Measurements from ENCODE around the gene CDK5RAP2. TPM values are rescaled to one million over a fixed set of nuclear protein-coding genes. Genes with fewer than 3 reads are reported as not detected.

CDK5RAP2 gene
- total RNA-seq, 1 donor from 2014 or later = 48.2 TPM

- intact Hi-C loops (cut with DNase I) = no loop called here
- no peak for DNase-seq (ENCODE audit: low spot score)
These were observed 187.3 kb downstream of the CDK5RAP2 start for GRCh38 chr9:120392711-120393110.

- DNase-seq (ENCODE audit: low spot score) = no peak
- intact Hi-C loops (cut with DNase I) = no loop called here
These were observed 187.7 kb downstream of the CDK5RAP2 start for GRCh38 chr9:120392245-120392644.

GRCh38 chr9:120391691-120392090 is 188.3 kb downstream of the CDK5RAP2 start:
- intact Hi-C loops (cut with DNase I) = no loop called here
- no peak for DNase-seq (ENCODE audit: low spot score)

- intact Hi-C loops (cut with DNase I) = no loop called here
These were observed 189.3 kb downstream of the CDK5RAP2 start for GRCh38 chr9:120390637-120391190.

GRCh38 chr9:120389867-120390266 is 190.1 kb downstream of the CDK5RAP2 start:
- intact Hi-C loops (cut with DNase I) = no loop called here
- peak; percentile 55 for DNase-seq (ENCODE audit: low spot score)

More at GRCh38 chr9:120390637-120391190, 189.3 kb downstream of the CDK5RAP2 start:
- peak; percentile 39 for DNase-seq (ENCODE audit: low spot score)

GRCh38 chr9:120389300-120389699 is 190.7 kb downstream of the CDK5RAP2 start:
- intact Hi-C loops (cut with DNase I) = no loop called here
- DNase-seq (ENCODE audit: low spot score) = no peak

- peak; percentile 74 for DNase-seq (ENCODE audit: low spot score)
- intact Hi-C loops (cut with DNase I) = no loop called here
These were observed 191.7 kb downstream of the CDK5RAP2 start for GRCh38 chr9:120388003-120388855.

- intact Hi-C loops (cut with DNase I) = no loop called here
- DNase-seq (ENCODE audit: low spot score) = peak; percentile 75
These were observed 192.5 kb downstream of the CDK5RAP2 start for GRCh38 chr9:120387257-120388002.

- intact Hi-C loops (cut with DNase I) = no loop called here
- peak; percentile 36 for DNase-seq (ENCODE audit: low spot score)
These were observed 193.4 kb downstream of the CDK5RAP2 start for GRCh38 chr9:120386390-120387131.

GRCh38 chr9:120385606-120386389 is 194.2 kb downstream of the CDK5RAP2 start:
- DNase-seq (ENCODE audit: low spot score) = peak; percentile 59
- intact Hi-C loops (cut with DNase I) = no loop called here

GRCh38 chr9:120384925-120385272 is 195.1 kb downstream of the CDK5RAP2 start:
- no peak for DNase-seq (ENCODE audit: low spot score)
- intact Hi-C loops (cut with DNase I) = no loop called here

- DNase-seq (ENCODE audit: low spot score) = peak; percentile 62
- intact Hi-C loops (cut with DNase I) = no loop called here
These were observed 195.7 kb downstream of the CDK5RAP2 start for GRCh38 chr9:120383999-120384924.

- intact Hi-C loops (cut with DNase I) = no loop called here
- peak; percentile 63 for DNase-seq (ENCODE audit: low spot score)
These were observed 196.4 kb downstream of the CDK5RAP2 start for GRCh38 chr9:120383611-120383998.

- peak; percentile 20 for DNase-seq (ENCODE audit: low spot score)
- intact Hi-C loops (cut with DNase I) = no loop called here
These were observed 197.5 kb downstream of the CDK5RAP2 start for GRCh38 chr9:120382453-120382852.

GRCh38 chr9:120381839-120382238 is 198.1 kb downstream of the CDK5RAP2 start:
- peak; percentile 62 for DNase-seq (ENCODE audit: low spot score)
- intact Hi-C loops (cut with DNase I) = no loop called here

GRCh38 chr9:120379611-120380010 is 200.4 kb downstream of the CDK5RAP2 start:
- DNase-seq (ENCODE audit: low spot score) = peak; percentile 36
- intact Hi-C loops (cut with DNase I) = no loop called here

- intact Hi-C loops (cut with DNase I) = no loop called here
- peak; percentile 12 for DNase-seq (ENCODE audit: low spot score)
These were observed 201.3 kb downstream of the CDK5RAP2 start for GRCh38 chr9:120378680-120379079.
